ENCODE measurements around the gene ZNF784. TPM values are rescaled to one million over a fixed set of nuclear protein-coding genes. Genes with fewer than 3 reads are reported as not detected.

ZNF784 gene
- total and polyA plus RNA-seq, 9 of the 15 experiments (the other 6 are each of a cell fraction or from before 2014, with no cell fraction given): 0.14 to 6.1 (median 2.1) TPM

- no peak for TF ChIP-seq GATAD2B (IDR thresholded peaks at IDR 0.05; ENCODE audit: borderline replicate concordance)
- TF ChIP-seq ELF2 (CRISPR knock-in tag; IDR thresholded peaks at IDR 0.05): peak; percentile 35; the same call in 1 of the 2 replicates
- TF ChIP-seq ZBTB34 (CRISPR knock-in tag; IDR thresholded peaks at IDR 0.05): no peak
- TF ChIP-seq GATA2 (CRISPR knock-in tag; IDR thresholded peaks at IDR 0.05): no peak
- no peak for TF ChIP-seq ARNT (IDR thresholded peaks at IDR 0.05)
- peak; percentile 70; the same call in 1 of the 2 replicates for TF ChIP-seq PHF8 (IDR thresholded peaks at IDR 0.05; ENCODE audit: borderline replicate concordance, low read length)
- TF ChIP-seq ZBTB40 (IDR thresholded peaks at IDR 0.05): peak; percentile 96
- no peak for TF ChIP-seq ZBTB40 (CRISPR knock-in tag; IDR thresholded peaks at IDR 0.05)
- peak; percentile 55; the same call in 1 of the 2 replicates for TF ChIP-seq DIDO1 (tag; IDR thresholded peaks at IDR 0.05; ENCODE audit: low read depth)
- TF ChIP-seq EHMT2 (IDR thresholded peaks at IDR 0.05): peak; percentile 7; the same call in 1 of the 2 replicates
- TF ChIP-seq ZNF277 (CRISPR knock-in tag; IDR thresholded peaks at IDR 0.05; ENCODE audit: borderline replicate concordance): no peak
- peak in 1 of 2 experiments; percentile 94; a peak in 2 of 4 replicates for TF ChIP-seq KDM4B (IDR thresholded peaks at IDR 0.05; ENCODE audit: borderline replicate concordance in 2 of 2, low read depth in 1 of 2)
- TF ChIP-seq GABPA (tag; conservative IDR thresholded peaks at IDR 0.05; ENCODE audit: low read depth): peak; percentile 97
- no peak for TF ChIP-seq NR2C2 (CRISPR knock-in tag; IDR thresholded peaks at IDR 0.05)
- TF ChIP-seq NR2C2 (tag; IDR thresholded peaks at IDR 0.05): 0 out of 2 replicates have a peak, but pooled peaks have one; percentile 54
Measured at GRCh38 chr19:55580628-55581144, 43.7 kb downstream of the ZNF784 start, which contains the start of gene ZNF579 (continued).

All from K562 (cell line).